ENCODE measurements around the gene MAP3K8. TPM values are rescaled to one million over a fixed set of nuclear protein-coding genes. Genes with fewer than 3 reads are reported as not detected.

The MAP3K8 gene
- total and polyA plus RNA-seq, 9 of the 15 experiments (the other 6 are each of a cell fraction or from before 2014, with no cell fraction given), result 6.9 to 23.6 (median 13.6) TPM

GRCh38 chr10:30491916-30492515 lies 58.0 kb downstream of the MAP3K8 start:
- POLR2A ChIA-PET, result interaction anchor here (1.1 to 1.2 kb wide), 2 partner anchors 47 to 61 kb away, joined by 3 to 4 read pairs; no protein-coding TSS in a partner anchor

More at GRCh38 chr10:30491916-30492515, 58.0 kb downstream of the MAP3K8 start:
- no peak overlapping the region for H3K4me2 ChIP-seq (ENCODE audit: insufficient read depth, low read length)
- no peaks in the 10 kb centered on the region for H3K79me2 ChIP-seq (ENCODE audit: control insufficient read depth, insufficient read depth, low read length)
- no TSS peak for BruUV-seq (replicated peaks)
- no peaks in the 10 kb centered on the region for H3K36me3 ChIP-seq (ENCODE audit: control insufficient read depth, insufficient read depth, low read length)
- H4K20me1 ChIP-seq (replicated peaks; ENCODE audit: control insufficient read depth, insufficient read depth, low read length), result no peaks in the 10 kb centered on the region
- intact Hi-C loops (cut with micrococcal nuclease) (no loop called here), in situ Hi-C loops (cut with MboI) (no loop called here)
- no peaks in the 10 kb centered on the region for H3K9me1 ChIP-seq (ENCODE audit: control insufficient read depth, insufficient read depth, low read length)
- no peak for DNase-seq (ENCODE audit: extremely low read depth in 1 of 4, low spot score in 3 of 4)
- no peak for FAIRE-seq
- no peaks in the 10 kb centered on the region for H3K9me3 ChIP-seq (replicated peaks; ENCODE audit: control insufficient read depth, insufficient read depth, low read depth, low read length)
- no peaks in the 10 kb centered on the region for H3K27me3 ChIP-seq (ENCODE audit: control insufficient read depth in 2 of 2, insufficient read depth in 2 of 2, low read length in 2 of 2)
- CTCF ChIA-PET (ENCODE audit: low intra/inter-chr PET ratio), result no interaction called here
- no peak overlapping the region for H3K9ac ChIP-seq (ENCODE audit: insufficient read depth in 1 of 2, low read depth in 2 of 2, low read length in 2 of 2)
- H2AFZ ChIP-seq (ENCODE audit: low read depth, low read length), result no peak overlapping the region
- H3K27ac ChIP-seq (ENCODE audit: extremely low read depth, low read depth, low read length), result no peak overlapping the region
- WGBS (ENCODE audit: insufficient coverage, low coverage, missing lambda C conversion rate), result 79% methylated on average over 4 of the region's 4 CpGs
- ATAC-seq, result no peak
- H3K4me1 ChIP-seq (replicated peaks in 1 of 2; ENCODE audit: control insufficient read depth in 2 of 2, insufficient read depth in 2 of 2, low read length in 2 of 2), result peaks cover 11 to 22% of the 10 kb centered on the region in 2 experiments; a peak in 3 of 5 replicates
- TF ChIP-seq CEBPG (CRISPR knock-in tag; IDR thresholded peaks at IDR 0.05) (no peak), CEBPG (tag; conservative IDR thresholded peaks at IDR 0.05 in 1 of 2, IDR thresholded peaks at IDR 0.05 in 1 of 2) (no peak), SP1 (CRISPR knock-in tag; IDR thresholded peaks at IDR 0.05) (no peak), PTTG1 (tag; IDR thresholded peaks at IDR 0.05; ENCODE audit: low read depth) (no peak), AFF4 (CRISPR knock-in tag; IDR thresholded peaks at IDR 0.05) (no peak), NFYB (IDR thresholded peaks at IDR 0.05; ENCODE audit: extremely low read depth, insufficient read length) (no peak), NR3C1 (CRISPR knock-in tag; IDR thresholded peaks at IDR 0.05) (no peak), MTA2 (IDR thresholded peaks at IDR 0.05; ENCODE audit: low read depth) (no peak), SMAD3 (CRISPR knock-in tag; conservative IDR thresholded peaks at IDR 0.05) (no peak), MBD2 (IDR thresholded peaks at IDR 0.05; ENCODE audit: borderline replicate concordance, low read depth) (no peak)
- H3K4me3 ChIP-seq, result no peak overlapping the region
